Hepatocyte (in vitro differentiated cells): Measurements from ENCODE around the gene WDR19. TPM values are rescaled to one million over a fixed set of nuclear protein-coding genes. Genes with fewer than 3 reads are reported as not detected.

Experiments used
- DNase-seq: peaks from one replicate; pipeline ENCODE4 v3.0.0-alpha.2; 2016; ENCODE audit warnings: low spot score
- H2AFZ ChIP-seq: fragments of 200-600 bp; sonication (generic); 2 replicates; pipeline ENCODE4 v1.6.0; 2016; ENCODE audit warnings: antibody characterized with exemption, mild to moderate bottlenecking
- H3K27ac ChIP-seq: fragments of 200-600 bp; sonication (generic); 2 replicates; pipeline ENCODE4 v1.5.1; 2016; ENCODE audit warnings: mild to moderate bottlenecking
- H3K27me3 ChIP-seq: fragments of 200-600 bp; sonication (generic); 2 replicates; pipeline ENCODE4 v1.6.1; 2016
- H3K36me3 ChIP-seq: fragments of 200-600 bp; sonication (generic); replicated peaks from 2 replicates; pipeline ENCODE4 v1.5.1; 2016; ENCODE audit warnings: low read depth; ENCODE audit not compliant: insufficient read depth
- H3K4me1 ChIP-seq: fragments of 200-600 bp; sonication (generic); 2 replicates; pipeline ENCODE4 v1.5.1; 2016; ENCODE audit warnings: mild to moderate bottlenecking, moderate library complexity; ENCODE audit not compliant: insufficient read depth
- H3K4me2 ChIP-seq: fragments of 200-600 bp; sonication (generic); 2 replicates; pipeline ENCODE4 v1.6.0; 2016
- H3K4me3 ChIP-seq: fragments of 200-600 bp; sonication (generic); 2 replicates; pipeline ENCODE4 v1.5.1; 2016; ENCODE audit warnings: mild to moderate bottlenecking
- H3K79me2 ChIP-seq: fragments of 200-600 bp; sonication (generic); 2 replicates; pipeline ENCODE4 v1.6.0; 2017; ENCODE audit warnings: mild to moderate bottlenecking
- H3K9me2 ChIP-seq: fragments of 200-600 bp; sonication (generic); replicated peaks from 2 replicates; pipeline ENCODE4 v1.6.0; 2017; ENCODE audit warnings: mild to moderate bottlenecking; ENCODE audit not compliant: insufficient read depth
- H3K9me3 ChIP-seq: fragments of 200-600 bp; sonication (generic); 2 replicates; pipeline ENCODE4 v1.5.1; 2016; ENCODE audit warnings: low read depth, mild to moderate bottlenecking
- H4K20me1 ChIP-seq: fragments of 200-600 bp; sonication (generic); 2 replicates; pipeline ENCODE4 v1.6.0; 2016; ENCODE audit warnings: mild to moderate bottlenecking; ENCODE audit not compliant: insufficient read depth, poor library complexity, severe bottlenecking
- EZH2 ChIP-seq: fragments of 200-600 bp; sonication (generic); IDR thresholded peaks from 2 replicates; pipeline ENCODE4 v1.6.1; 2016; ENCODE audit warnings: antibody characterized with exemption, mild to moderate bottlenecking, borderline replicate concordance
- EZH2phosphoT487 ChIP-seq: fragments of 200-600 bp; sonication (generic); IDR thresholded peaks from one replicate; pipeline ENCODE4 v1.6.1; 2018; ENCODE audit warnings: antibody characterized with exemption, mild to moderate bottlenecking, low read depth, moderate library complexity; ENCODE audit not compliant: unreplicated experiment, severe bottlenecking
- WGBS: methylation state at CpG from one replicate; pipeline ENCODE4 v1.1.6; 2016; ENCODE audit warnings: low lambda C conversion rate; ENCODE audit errors: missing lambda C conversion rate; 5-methylcytosine and 5-hydroxymethylcytosine counted together
- polyA plus RNA-seq: library from polyadenylated mRNA; unstranded; fragments of >200 nt; fragmentation: Nextera tagmentation; extraction: Ambion mirVana; gene quantifications from 2 replicates; pipeline ENCODE4 v1.2.1, GENCODE V29; 2016
- total RNA-seq: library from RNA; depleted of rRNA; stranded (reverse); fragments of >200 nt; gene quantifications from 2 replicates; pipeline ENCODE4 v1.2.3, GENCODE V29; 2014
- TF ChIP-seq, protein P1 (sequence below): fragments of 200-600 bp; sonication (generic); IDR thresholded peaks from 2 replicates; pipeline ENCODE4 v1.5.1; 2016; ENCODE audit warnings: antibody characterized with exemption, mild to moderate bottlenecking; ENCODE audit not compliant: poor library complexity

WDR19 gene
- total and polyA plus RNA-seq, 2 experiments from 2014 or later: 13.6 to 30.3 TPM

DNA sequence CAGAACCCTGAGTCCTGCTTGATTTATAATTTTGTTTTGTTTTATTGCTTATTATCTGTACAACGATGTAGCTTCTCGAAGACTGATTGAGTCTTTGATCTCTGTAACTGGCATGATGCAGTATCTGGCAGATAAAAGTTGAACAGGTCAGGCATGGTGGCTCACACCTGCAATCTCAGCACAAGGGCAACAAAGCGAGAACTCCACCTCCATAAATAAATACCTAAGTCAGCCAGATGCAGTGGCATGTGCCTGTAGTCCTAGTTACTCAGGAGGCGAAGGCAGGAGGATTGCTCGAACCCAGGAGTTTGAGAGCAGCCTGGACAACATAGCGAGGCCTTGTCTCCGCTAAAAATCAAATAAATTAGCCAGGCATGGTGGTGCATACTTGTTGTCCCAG lies 15.7 kb upstream of the WDR19 start:
- Histone ChIP-seq H3K4me3 (no peak overlapping the region), H3K9me3 (no peaks in the 10 kb centered on the region), H3K79me2 (no peaks in the 10 kb centered on the region), H3K9me2 (no peaks in the 10 kb centered on the region), H3K4me2 (no peak overlapping the region), H3K4me1 (no peaks in the 10 kb centered on the region), H2AFZ (no peak overlapping the region), H3K36me3 (no peaks in the 10 kb centered on the region), H3K27ac (no peak overlapping the region), H4K20me1 (no peaks in the 10 kb centered on the region), H3K27me3 (no peaks in the 10 kb centered on the region)
- DNase-seq: no peak
- TF ChIP-seq EZH2phosphoT487: no peak
- TF ChIP-seq, protein P1, sequence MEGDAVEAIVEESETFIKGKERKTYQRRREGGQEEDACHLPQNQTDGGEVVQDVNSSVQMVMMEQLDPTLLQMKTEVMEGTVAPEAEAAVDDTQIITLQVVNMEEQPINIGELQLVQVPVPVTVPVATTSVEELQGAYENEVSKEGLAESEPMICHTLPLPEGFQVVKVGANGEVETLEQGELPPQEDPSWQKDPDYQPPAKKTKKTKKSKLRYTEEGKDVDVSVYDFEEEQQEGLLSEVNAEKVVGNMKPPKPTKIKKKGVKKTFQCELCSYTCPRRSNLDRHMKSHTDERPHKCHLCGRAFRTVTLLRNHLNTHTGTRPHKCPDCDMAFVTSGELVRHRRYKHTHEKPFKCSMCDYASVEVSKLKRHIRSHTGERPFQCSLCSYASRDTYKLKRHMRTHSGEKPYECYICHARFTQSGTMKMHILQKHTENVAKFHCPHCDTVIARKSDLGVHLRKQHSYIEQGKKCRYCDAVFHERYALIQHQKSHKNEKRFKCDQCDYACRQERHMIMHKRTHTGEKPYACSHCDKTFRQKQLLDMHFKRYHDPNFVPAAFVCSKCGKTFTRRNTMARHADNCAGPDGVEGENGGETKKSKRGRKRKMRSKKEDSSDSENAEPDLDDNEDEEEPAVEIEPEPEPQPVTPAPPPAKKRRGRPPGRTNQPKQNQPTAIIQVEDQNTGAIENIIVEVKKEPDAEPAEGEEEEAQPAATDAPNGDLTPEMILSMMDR: no peak
- TF ChIP-seq EZH2: no peak
- WGBS: 89% methylated on average over 7 of the region's 7 CpGs

DNA sequence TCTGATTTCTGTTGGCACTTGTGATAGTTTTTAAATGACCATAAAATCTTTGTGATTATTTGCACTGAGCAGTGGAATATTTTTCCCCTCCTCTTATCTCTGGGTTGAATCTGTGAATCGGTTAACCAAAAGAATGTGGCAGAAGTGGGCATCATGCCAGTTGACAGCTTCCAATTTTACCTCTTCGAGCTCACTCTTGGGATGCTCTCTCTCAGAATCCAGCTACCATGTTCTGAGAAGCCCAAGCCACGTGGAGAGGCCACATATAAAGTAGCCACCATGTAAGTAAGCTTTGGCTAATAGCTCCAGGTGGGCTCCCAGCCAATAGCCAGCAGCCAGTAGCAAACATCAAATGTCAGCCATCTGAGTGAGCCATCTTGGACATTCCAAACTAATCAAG lies 12.9 kb upstream of the WDR19 start:
- WGBS: 83% methylated on average over 3 of the region's 3 CpGs

DNA sequence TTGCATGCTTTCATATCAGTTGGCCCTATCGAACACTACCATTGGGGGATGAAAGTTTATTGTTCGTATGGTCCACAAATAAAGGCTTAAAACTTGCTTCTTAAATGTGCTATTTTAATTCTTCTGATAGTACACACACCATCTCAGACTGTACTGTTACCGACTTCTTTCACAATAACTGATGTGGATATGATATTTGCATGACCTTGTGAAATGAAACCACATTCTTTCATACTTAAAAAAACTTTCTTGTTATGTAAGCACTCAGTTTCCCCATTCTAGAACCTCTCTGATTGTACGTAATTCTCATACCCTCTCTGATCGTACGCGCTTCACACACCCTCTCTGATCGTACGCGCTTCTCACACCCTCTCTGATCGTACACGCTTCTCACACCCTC lies 12.0 kb upstream of the WDR19 start:
- Histone ChIP-seq H3K9me3 (no peaks in the 10 kb centered on the region), H4K20me1 (no peaks in the 10 kb centered on the region), H3K79me2 (no peaks in the 10 kb centered on the region), H3K36me3 (no peaks in the 10 kb centered on the region), H3K9me2 (no peaks in the 10 kb centered on the region), H2AFZ (no peak overlapping the region), H3K4me3 (no peak overlapping the region), H3K27ac (no peak overlapping the region), H3K4me1 (no peaks in the 10 kb centered on the region), H3K4me2 (no peak overlapping the region), H3K27me3 (peaks cover 2% of the 10 kb centered on the region)
- no peak for DNase-seq
- no peak for TF ChIP-seq EZH2
- TF ChIP-seq, protein P1: no peak
- TF ChIP-seq EZH2phosphoT487: no peak
- 97% methylated on average over 12 of the region's 12 CpGs for WGBS

More for the DNA sequence above, 12.9 kb upstream of the WDR19 start:
- H3K4me2 ChIP-seq: no peak overlapping the region
- H3K4me3 ChIP-seq: no peak overlapping the region
- H3K27me3 ChIP-seq: peaks cover 2% of the 10 kb centered on the region
- no peaks in the 10 kb centered on the region for H3K9me2 ChIP-seq
- H3K9me3 ChIP-seq: no peaks in the 10 kb centered on the region
- H2AFZ ChIP-seq: no peak overlapping the region
- TF ChIP-seq, protein P1: no peak
- no peak for TF ChIP-seq EZH2phosphoT487
- TF ChIP-seq EZH2: no peak
- H3K27ac ChIP-seq: no peak overlapping the region
- no peak for DNase-seq
- no peaks in the 10 kb centered on the region for H4K20me1 ChIP-seq
- no peaks in the 10 kb centered on the region for H3K79me2 ChIP-seq
- no peaks in the 10 kb centered on the region for H3K36me3 ChIP-seq
- H3K4me1 ChIP-seq: no peaks in the 10 kb centered on the region

DNA sequence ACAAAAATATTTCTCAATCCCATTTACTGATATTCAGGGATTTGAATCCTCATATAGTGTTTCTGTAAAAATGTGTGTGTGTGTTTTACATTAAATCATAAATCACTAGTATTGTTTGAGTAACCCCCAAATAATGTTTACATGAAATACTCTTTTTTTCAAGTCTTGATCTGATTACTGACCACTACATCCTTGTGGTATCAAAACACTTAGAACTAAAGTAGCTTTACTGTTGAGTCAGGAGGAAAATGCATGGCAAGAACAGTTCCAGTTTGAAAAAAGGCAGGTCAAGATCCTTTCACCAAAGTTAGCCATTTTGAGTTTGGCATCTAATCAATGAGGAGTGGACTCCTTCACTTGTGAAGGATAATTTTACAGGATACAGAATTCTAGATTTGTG lies 3.6 kb upstream of the WDR19 start:
- H3K4me1 ChIP-seq: peaks cover 5% of the 10 kb centered on the region
- no peaks in the 10 kb centered on the region for H3K9me2 ChIP-seq
- no peaks in the 10 kb centered on the region for H4K20me1 ChIP-seq

More for the DNA sequence above, 3.6 kb upstream of the WDR19 start:
- TF ChIP-seq EZH2: no peak
- TF ChIP-seq, protein P1: no peak
- no peak for TF ChIP-seq EZH2phosphoT487
- Histone ChIP-seq H3K27me3 (no peaks in the 10 kb centered on the region), H3K79me2 (peaks cover under 1% of the 10 kb centered on the region), H3K27ac (no peak overlapping the region), H3K9me3 (no peaks in the 10 kb centered on the region), H3K4me3 (no peak overlapping the region), H3K4me2 (no peak overlapping the region), H2AFZ (no peak overlapping the region), H3K36me3 (no peaks in the 10 kb centered on the region)
- DNase-seq: no peak
